ENCODE data around the gene PRRX2.
"Not testable (repeated sequence)": the region's sequence is repeated elsewhere in the genome, so short reads cannot be mapped to it uniquely, and the experiment has no call there.

Gene PRRX2

DNA sequence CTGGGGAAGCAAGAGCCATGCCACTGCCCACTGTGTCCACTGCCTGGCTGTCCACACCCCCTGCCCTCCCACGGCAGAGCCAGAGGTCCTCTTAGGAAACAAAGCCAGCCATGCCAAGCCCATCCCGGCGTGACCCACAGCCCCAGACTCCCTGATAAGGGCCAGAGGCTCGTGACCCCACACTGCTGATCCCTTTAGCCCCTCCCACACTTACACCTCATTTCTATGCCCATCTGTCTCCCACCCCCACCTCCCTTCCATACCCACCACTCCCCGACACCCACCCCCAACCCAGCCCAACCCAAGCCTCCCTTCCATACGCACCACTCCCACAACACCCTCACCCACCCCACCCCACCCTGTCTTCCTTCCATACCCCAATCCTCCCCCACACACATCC is 70.1 kb downstream of the PRRX2 start:
- no peak for DNase-seq (ENCODE audit: low read depth)

DNA sequence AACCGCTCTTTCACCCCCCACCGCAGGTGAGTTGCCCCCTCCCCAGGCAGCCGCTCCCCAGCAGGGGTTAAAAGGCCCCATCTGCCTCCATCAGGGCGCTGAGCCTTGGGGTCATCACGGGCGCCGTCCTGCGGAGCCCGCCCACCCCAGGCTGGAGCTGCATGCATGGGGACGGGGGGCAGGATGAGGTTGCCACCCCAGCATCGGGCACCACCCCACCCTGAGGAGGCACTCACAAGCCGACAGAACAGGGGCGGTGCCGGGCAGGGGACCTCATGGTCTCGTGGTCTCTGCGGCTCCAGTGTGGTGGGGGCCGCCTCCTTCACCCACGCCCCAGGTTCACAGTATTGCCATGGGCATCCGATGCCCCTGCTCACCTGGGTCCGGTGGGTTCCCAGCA is 70.9 kb downstream of the PRRX2 start:
- DNase-seq (ENCODE audit: low read depth), result no peak

DNA sequence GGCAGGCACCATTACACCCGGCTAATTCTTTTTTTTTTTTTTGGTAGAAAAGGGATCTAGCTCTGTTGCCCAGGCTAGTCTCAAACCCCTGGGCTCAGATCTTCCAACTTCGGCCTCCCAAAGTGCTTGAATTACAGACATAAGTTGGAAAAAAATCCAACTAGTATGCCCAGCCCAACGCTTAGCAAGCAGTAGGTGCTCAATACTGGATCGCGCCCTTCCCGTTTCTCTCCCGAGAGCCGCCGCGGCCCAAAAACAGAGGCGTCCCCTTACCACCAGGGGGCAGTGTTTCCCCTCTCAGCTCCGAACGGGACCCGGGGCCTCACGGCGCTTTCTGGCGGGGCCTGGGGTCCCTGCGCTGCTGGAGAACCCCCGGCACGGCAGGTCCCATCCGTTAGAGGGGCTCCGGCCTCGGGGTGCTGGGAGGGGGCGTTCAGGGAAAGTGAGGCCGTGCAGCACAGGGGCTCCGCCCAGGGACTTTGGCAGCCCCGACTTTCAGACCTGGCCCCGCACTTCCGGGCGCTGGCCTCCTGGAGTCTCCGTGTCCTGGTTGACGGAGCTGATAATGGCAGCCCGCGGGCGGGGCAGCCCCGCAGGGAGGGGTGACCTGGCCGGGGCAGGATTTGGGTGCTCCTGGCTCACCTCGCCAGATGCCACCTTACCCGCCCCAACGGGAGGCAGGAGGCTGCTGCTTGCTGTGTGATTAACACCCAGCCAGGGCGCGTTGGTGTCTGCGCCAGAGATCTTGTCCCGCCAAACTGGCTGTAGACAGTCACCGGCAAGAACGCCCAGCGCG is 72.2 kb downstream of the PRRX2 start:
- DNase-seq (ENCODE audit: low read depth), result peak; percentile 58

DNA sequence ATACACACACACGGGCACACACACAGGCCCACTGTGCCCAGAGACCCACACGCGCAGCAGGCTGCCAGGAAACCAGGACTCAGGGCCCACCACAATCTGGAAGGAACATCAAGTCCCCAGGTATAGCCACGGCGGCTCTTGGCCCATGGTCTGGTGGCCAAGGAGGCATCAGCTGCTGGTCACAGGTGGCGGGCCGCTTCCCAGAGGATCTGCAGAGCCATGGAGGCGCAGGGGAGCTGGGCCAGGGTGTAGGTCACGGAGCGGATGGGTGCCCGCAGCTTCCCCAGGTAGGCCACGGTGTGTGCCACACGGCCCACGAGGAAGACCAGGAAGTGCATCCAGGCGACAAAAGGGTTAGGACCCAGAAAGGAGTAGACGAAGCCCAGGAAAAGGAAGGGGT is 74.0 kb downstream of the PRRX2 start:
- DNase-seq (ENCODE audit: low read depth), result no peak

DNA sequence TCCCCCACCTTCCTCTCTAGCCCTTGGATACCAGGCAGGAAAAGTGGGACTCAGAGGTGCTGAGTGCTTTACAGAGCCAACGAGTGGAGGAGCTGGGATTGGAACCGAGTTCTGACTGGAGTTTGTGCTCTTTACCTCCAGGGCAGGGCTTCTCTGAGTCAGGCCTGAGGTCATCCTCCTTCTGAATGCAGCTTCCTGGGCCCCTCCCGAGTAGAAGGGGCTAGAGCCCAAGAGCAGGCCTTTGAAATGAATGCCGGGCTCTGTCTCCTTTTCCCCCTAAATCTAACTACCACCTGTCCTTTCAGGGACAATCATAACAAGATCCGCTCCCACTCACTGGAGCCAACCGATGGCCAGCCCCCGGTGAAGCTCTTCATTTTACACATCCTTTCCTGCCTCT is 74.7 kb downstream of the PRRX2 start:
- no peak for DNase-seq (ENCODE audit: low read depth)

DNA sequence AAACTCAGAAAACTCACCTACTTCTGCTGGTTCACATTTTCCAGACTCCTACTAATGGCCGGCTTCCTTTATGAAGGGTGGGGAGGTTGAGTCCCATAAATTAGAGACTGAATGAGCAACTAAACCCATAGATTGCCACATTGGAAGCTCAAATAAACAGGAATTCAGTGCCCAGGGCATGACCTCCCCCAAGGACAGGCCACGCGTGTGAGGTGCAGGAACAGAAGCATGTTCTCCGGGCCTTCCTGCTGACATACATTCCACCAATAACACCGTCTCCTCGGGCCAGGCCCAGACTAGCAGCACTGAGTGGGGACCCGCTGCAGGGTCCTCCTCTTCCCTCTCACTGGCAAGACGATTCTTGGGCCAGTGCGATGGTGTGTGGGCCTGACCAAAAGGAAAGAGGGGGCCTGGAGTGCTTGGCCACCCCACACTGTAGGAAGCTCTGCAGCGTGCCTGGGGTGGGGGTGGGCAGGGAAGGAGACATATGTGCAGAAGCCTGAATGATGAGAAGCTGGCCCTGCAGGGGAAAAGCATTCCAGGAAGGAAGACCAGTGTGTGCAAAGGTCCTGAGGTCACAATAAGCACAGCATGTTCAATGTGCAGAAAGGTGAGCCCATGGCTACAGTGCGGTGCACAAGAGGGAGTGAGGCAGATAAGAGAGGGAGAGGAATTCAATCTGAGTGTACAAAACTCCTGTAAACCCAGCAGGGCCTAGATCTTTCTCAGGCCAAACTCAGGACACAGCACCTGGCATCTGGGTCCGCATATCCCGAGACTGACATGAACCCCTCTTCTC is 75.4 kb downstream of the PRRX2 start:
- no peak for DNase-seq (ENCODE audit: low read depth)

DNA sequence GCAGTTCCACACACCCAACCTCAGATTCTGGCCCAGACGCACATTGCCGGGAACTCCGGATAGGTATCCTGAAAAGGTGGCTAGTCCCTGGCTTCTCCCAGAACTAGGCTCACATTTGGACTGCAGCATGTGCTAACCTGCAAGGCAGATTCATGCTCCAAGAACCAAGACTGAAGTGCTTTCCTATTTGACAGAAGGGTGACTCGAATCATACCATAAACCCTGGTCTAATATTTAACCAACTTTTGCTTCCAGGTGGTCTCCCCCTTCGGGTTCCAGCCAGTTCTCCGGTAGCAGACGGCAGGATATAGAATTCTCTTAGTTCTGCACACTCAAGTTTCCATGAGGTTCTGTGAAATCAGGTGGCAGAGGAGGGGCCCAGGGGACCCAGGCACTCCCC is 79.8 kb downstream of the PRRX2 start:
- DNase-seq (ENCODE audit: low read depth), result no peak

DNA sequence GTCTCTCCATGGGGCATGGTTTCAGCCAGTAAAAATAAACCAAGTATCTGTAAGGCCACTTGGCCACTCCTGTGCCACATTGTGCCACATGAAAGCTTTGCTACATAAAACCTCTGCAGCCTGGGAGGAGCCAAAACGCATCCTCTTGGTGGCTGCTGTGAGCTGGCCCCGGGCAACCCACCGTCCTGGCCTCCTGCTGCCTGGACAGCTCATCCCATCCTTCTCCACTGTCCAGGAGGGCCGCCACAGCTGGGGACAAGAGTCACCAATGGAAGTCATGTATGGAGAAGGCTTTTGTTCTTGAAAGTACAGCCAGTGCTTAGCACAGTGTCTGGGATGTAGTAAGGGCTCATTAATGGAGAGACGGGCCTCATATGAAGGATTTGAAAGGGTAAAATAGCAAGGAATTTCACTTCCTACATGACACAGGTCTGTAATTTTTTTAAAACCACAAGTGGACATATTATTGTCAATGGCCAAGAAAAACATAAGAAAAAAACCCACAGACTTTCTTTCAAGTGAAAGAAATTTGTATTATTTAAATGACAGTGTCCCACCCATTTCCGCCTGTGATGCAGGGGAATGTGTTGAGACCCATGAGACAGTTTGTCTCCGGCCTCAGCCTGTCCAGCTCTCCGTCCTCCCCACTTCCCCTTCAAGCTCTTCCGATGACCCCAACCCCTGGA is 80.8 kb downstream of the PRRX2 start:
- DNase-seq (ENCODE audit: low read depth), result no peak

DNA sequence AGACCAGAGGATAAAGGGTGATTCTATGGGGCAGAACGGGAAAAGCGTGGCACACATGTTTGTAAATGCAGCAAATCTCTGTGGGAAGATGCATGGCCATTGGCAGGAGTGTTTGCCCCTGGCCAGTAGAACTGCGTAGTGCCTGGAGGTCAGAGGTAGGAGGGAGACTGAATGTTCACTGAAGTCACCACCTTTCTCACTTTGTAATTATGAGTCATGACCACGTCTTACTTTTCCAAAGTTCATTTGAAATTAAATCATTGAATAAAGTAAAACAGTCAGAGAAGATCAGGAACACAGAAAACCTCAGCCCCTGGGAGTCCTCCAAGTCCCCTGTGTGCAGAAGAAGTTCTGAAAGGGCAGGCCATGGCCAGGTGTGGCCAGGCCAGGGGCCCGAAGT is 82.8 kb downstream of the PRRX2 start:
- no peak for DNase-seq (ENCODE audit: low read depth)

DNA sequence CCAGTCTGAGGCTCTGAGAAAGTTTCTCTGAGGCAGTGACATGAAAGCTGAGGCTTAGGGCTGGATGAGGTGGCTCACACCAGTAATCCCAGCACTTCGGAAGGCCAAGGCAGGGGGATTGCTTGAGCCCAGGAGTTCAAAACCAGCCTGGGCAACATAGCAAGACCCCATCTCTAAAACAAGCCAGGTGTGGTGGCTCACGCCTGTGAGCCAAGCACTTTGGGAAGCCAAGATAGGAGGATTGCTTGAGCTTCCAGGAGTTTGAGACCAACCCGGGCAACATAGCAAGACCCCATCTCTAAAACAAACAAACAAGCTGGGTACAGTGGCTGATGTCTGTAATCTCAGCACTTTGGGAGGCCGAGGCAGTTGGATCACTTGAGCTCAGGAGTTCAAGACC is 83.6 kb downstream of the PRRX2 start:
- not testable (repeated sequence) for DNase-seq (ENCODE audit: low read depth)

DNA sequence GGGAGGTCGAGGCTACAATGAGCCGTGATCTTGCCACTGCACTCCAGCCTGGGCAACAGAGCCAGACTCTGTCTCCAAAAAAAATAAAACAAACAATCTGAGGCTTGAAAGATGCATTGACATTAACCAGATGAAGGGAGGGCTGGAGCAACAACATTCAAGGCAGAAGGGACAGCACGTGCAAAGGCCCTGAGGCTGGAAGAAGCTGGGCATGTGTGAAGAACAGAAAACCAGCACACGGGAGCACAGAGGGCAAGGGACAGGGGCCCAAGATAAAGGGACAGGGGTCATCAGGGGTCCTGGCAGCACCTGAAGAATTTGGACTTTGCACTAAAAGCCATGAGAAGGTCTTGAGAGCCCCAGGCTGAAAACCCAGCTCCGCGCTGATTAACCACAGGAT is 84.1 kb downstream of the PRRX2 start:
- DNase-seq (ENCODE audit: low read depth), result no peak

DNA sequence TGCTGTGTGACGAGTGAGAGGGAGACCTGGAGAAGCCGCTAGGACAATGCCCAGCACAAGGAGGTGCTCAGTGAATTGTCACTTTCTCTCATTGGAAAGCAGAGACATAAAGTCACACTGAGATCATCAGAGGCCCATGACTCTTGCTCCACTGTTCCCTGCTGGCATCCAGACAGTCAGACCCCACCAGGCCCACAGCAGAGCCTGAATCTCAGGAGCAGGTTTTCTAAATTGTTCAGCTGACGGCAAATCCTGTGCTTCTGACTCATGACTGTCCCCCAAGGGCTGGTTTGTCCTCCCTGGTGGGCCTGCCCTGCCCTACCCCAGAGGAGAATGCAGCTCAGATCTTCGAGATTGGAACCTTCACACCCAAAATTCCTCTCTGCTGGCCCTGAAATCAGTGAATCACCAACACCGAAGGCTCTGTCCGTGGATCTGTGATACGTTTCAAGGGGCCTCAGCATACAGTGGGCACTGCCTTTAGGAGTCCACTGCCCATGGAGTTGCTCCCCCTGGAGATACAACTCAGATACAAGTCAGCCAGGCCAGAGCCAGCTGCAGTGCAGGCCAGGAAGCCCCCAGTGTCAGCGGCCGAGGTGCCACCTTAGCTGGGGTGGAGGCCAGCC is 84.7 kb downstream of the PRRX2 start:
- DNase-seq (ENCODE audit: low read depth), result no peak

DNA sequence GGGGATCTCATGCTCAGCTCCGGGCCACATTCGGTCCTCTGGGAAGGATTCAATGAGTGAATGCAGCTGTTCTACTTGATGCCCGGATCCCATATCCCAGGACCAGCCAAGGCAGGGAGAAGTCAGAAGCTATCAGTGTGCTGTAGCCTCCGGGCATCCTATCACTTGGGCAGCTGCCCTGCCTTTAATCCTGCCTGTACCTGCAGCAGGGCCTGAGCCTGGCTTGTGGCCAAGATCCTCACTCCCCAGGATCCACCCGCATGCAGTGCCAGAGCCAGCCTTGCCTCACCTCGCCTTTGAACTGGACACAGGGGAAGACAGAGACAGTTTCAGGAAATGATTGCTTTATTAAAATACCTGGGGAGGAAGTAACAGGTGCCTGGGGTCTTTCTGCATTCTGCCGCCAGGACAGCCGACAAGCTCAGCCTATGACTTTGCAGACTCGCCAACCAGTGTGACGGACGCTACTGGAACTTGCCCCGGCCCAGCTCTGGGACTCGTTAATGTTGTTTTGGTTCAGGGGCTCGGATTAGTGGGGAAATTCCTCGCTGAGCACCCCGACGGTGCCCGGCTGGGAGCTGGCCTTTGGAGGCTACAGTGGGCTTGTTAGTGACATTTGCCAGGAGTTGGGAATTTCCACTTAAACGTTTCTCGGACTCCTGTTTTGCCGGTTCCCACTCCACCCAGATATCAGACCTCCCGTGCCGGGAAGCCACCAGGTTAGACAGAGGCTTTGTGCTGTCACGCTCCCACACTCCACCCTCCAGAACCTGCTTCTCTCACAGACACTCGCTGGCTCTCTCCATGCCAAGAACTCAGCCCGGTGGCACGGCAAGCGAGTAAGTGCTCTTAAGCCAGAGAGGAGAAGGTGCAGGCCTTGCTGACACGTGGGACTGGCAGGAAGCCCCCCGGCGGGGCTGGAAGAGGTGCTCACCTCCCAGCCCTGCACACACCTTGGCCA is 86.7 kb downstream of the PRRX2 start:
- DNase-seq (ENCODE audit: low read depth), result no peak

DNA sequence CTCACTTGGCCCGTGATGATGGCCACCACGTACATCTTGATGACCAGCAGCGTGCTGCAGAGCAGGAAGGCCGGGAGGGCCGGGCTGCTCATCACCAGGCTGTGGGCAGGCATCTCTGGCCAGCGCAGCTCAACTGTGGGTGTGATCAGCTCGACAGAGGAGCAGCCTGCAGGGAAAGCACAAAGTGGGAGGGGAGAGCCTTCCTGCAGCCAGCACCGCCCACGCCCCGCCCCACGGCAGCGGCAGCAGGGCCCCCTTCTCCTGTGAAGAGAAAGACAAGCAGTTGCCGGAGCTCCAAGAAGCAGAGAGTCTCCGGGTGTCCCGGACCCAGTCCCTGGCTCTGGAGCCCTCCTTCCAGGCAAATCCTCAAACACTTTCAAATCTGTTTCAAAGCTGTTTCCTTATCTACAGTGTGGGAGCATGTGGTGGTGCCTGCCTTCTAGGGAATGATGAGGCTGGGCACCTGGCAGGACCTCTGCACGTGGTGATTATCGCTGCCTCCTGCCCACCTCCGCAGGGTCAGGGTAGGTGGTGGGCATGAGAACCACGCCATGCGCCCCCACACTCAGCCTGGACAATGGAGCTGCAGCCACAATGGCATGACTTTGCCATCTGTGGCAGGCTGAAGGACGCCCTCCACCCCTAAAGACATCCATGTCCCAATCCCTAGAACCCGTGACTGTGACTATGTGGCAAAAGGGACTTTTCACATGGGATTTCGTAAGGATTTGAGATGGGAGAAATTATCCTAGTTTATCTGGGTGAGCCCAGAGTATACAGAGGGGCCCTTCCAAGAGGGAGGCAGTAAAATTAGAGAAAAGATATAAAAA is 87.7 kb downstream of the PRRX2 start, which contains the start of gene PTGES:
Gene PTGES, minus strand, starts transcription at position 143 of the 830 bp plus-strand sequence. Its CDS starts 30 bp downstream, at position 113.
- DNase-seq (ENCODE audit: low read depth), result no peak

DNA sequence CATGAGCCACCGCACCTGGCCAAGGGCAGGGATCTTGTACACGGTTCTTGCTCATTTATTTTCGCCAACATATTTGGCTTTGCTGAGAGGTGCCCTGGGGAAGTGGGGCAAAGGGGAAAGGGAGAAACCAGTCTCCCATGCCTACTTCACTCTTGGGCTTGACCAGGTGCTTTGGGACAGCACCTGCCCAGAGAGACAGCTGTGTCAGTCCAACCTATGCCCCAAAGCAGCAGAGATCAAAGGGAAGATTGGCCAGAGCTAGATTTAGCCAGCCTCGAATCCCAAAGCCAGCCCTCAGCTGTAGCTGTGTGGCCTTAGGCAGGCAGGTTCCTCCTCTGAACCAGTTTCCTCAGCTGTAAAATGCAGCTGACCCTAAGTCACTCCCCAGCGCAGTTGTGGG is 89.7 kb downstream of the PRRX2 start:
- DNase-seq (ENCODE audit: low read depth), result no peak

DNA sequence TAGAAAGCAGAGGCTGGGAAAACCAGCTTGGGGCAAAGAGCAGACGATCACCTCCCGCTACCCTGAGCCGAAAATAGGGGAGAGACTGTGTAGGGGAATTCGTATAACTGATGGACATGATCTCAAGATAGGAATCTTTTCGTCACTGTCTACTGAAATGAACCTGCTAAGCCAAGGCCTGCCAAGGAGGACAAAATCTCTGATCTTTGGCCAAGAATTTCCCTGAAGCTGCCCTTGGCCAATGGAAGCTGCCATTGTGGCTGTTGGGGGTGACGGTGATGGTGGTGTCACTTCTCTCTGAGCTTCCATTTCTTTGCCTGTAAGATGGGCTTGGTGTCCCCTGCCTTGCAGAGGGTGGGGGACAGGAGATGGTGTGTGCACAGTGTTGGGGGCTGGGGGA is 90.7 kb downstream of the PRRX2 start:
- no peak for DNase-seq (ENCODE audit: low read depth)

DNA sequence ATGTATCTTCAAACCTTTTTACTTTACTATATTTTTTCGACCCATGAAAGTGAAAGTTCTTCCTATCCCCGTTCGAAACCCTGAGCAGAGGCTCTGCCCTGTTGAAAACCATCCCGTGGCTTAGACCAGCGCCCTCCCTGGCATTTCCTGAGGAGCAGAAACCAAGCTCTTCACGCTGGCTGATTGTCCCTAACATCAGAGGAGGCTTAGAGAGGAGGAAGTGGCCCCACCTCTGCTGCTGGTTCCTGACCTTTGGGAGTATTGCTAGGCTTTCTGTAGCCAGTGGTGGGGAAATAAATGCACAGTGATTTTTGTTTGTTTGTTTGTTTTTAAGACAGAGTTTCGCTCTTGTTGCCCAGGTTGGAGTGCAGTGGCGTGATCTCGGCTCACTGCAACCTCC is 91.6 kb downstream of the PRRX2 start:
- no peak for DNase-seq (ENCODE audit: low read depth)

DNA sequence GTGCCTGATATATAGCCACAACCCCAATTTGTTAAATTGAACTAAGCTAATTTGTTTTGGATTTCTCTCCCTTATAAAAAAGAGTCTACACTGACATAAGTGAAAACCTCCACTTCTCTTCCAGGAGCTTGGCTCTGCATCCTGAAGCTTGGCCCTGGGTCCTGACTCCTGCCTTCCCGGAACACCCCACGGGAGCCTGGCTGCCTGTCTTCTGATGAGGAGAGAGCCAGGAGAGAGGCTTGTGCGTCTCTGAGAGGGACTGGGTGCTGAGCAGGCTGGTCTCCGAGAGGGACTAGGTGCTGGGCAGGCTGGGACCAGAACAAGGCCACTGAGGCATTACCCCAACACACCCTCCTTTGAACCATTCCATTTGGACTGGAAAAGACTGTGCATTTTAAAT is 93.9 kb downstream of the PRRX2 start:
- no peak for DNase-seq (ENCODE audit: low read depth)

DNA sequence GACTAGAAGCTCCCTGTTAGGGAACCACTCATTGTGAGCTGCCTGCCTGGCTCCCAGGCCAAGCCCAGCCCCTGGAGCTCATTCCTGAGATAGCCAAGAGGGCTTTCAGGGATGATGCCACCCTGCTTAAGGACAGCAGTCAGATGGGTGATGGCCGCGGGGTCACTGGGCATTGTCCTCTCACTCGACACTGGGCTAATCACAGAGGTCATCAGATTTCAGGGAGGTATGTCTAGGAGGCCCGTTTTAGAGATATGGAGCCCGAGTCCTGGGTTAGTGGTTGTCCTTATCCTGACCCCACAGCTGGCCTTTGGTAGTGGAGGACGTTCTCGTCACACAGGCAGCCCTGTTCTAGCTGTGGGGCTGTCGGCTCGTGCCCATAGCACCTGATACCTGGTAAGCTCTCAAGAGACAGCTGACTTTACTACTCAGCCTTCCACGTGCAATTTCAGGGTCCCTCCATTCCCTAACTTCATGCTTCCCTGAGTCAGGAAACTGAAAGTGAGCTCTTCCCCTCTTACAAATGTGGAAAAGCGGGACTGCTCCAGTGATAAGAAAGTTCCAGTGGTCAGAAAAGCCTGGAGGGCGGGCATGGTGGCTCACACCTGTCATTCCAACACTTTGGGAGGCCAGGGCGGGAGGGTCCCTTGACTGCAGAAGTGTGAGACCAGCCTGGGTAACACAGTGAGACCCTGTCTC is 94.5 kb downstream of the PRRX2 start:
- DNase-seq (ENCODE audit: low read depth), result no peak

DNA sequence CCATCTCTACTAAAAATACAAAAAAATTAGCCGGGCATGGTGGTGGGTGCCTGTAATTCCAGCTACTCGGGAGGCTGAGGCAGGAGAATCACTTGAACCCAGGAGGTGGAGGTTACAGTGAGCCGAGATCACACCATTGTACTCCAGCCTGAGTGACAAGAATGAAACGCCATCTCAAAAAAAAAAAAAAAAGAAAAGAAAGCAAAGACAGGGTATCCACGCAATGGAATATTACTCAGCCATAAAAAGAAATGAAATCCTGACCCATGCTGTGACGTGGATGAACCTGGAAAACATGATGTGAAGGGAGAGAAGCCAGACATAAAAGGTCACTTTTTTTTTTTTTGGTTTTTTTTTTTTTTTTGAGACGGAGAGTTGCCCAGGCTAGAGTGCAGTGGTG is 95.3 kb downstream of the PRRX2 start:
- DNase-seq (ENCODE audit: low read depth), result not testable (repeated sequence)
